T47D (cell line): ENCODE measurements around the gene PNPLA7.
"Not testable (repeated sequence)": the region's sequence is repeated elsewhere in the genome, so short reads cannot be mapped to it uniquely, and the experiment has no call there.

ENCODE experiments used
- DNase-seq, 2 experiments: peaks; one replicate each; pipeline versions ENCODE4 v3.0.0 to v3.0.0-alpha.2; 2011 to 2012; ENCODE audit warnings: low read depth in 1 of 2, low spot score in 1 of 2
- JUND ChIP-seq: IDR thresholded peaks from 2 replicates; pipeline ENCODE4 v1.6.1; 2012; ENCODE audit warnings: low read depth
- in situ Hi-C: cut with HindIII; loops from 2 replicates; pipeline ENCODE4 v1.10.0; 2016; ENCODE audit warnings: low sequenced_read_pairs, low pct_unique_long_range_greater_than_20kb

Gene PNPLA7

GRCh38 chr9:137511758-137512463 lies 38.3 kb downstream of the PNPLA7 start:
- DNase-seq = no peak
- in situ Hi-C loops = no loop called here
- no peak for TF ChIP-seq JUND

- in situ Hi-C loops, DNase-seq: not testable (repeated sequence)
Observed at GRCh38 chr9:137511126-137511525, 39.1 kb downstream of the PNPLA7 start.

- DNase-seq = no peak
- no peak for TF ChIP-seq JUND
- in situ Hi-C loops = no loop called here
Observed at GRCh38 chr9:137509198-137509597, 41.0 kb downstream of the PNPLA7 start.

- TF ChIP-seq JUND = no peak
- in situ Hi-C loops = no loop called here
- no peak for DNase-seq
Observed at GRCh38 chr9:137506702-137507171, 43.5 kb downstream of the PNPLA7 start.

GRCh38 chr9:137506274-137506673 lies 43.9 kb downstream of the PNPLA7 start:
- TF ChIP-seq JUND = no peak
- in situ Hi-C loops = no loop called here
- no peak for DNase-seq

GRCh38 chr9:137505421-137506140 lies 44.6 kb downstream of the PNPLA7 start:
- no peak for TF ChIP-seq JUND
- in situ Hi-C loops = no loop called here

GRCh38 chr9:137504432-137504777 lies 45.8 kb downstream of the PNPLA7 start:
- TF ChIP-seq JUND = no peak
- in situ Hi-C loops = no loop called here

More at GRCh38 chr9:137505421-137506140, 44.6 kb downstream of the PNPLA7 start:
- DNase-seq = no peak

GRCh38 chr9:137502008-137502911 lies 47.9 kb downstream of the PNPLA7 start:
- TF ChIP-seq JUND = no peak
- in situ Hi-C loops = no loop called here
- peak; percentile 58 to 90 for DNase-seq

More at GRCh38 chr9:137504432-137504777, 45.8 kb downstream of the PNPLA7 start:
- DNase-seq = no peak

GRCh38 chr9:137501457-137501856 lies 48.7 kb downstream of the PNPLA7 start:
- in situ Hi-C loops = no loop called here
- no peak for TF ChIP-seq JUND
- DNase-seq = no peak

- no peak for TF ChIP-seq JUND
- in situ Hi-C loops = no loop called here
Observed at GRCh38 chr9:137500666-137501397, 49.4 kb downstream of the PNPLA7 start.

GRCh38 chr9:137499858-137500661 lies 50.1 kb downstream of the PNPLA7 start:
- in situ Hi-C loops = no loop called here
- DNase-seq = no peak
- no peak for TF ChIP-seq JUND

More at GRCh38 chr9:137500666-137501397, 49.4 kb downstream of the PNPLA7 start:
- DNase-seq = no peak
